AG04449 (cell line): Measurements from ENCODE around the gene ANKS1A.

Source experiments
- CTCF ChIA-PET: fragments of 350-600 bp; formaldehyde crosslinking; extraction: SDS; loops from one replicate; lab custom pipeline; 2021; ENCODE audit warnings: antibody characterized with exemption; lab: Yijun Ruan, JAX
- POLR2A ChIA-PET: fragments of 400-600, 350-600 bp; formaldehyde crosslinking; extraction: SDS; loops from one replicate; lab custom pipeline; 2020; ENCODE audit warnings: antibody characterized with exemption, inconsistent platforms; lab: Yijun Ruan, JAX
- DNase-seq: peaks from one replicate; pipeline ENCODE4 v3.0.0-alpha.2; 2010; ENCODE audit warnings: low read depth, low spot score
- H3K4me3 ChIP-seq: 2 replicates; pipeline ENCODE4 v1.5.1; 2011; ENCODE audit warnings: low read depth, mild to moderate bottlenecking, control low read depth, low read length
- CTCF ChIP-seq: IDR thresholded peaks from one replicate; pipeline ENCODE4 v1.5.1; 2011; ENCODE audit warnings: mild to moderate bottlenecking, moderate library complexity, low read length, control low read depth, inconsistent platforms; ENCODE audit not compliant: insufficient read depth; ENCODE audit errors: missing control alignments

The ANKS1A gene

DNA sequence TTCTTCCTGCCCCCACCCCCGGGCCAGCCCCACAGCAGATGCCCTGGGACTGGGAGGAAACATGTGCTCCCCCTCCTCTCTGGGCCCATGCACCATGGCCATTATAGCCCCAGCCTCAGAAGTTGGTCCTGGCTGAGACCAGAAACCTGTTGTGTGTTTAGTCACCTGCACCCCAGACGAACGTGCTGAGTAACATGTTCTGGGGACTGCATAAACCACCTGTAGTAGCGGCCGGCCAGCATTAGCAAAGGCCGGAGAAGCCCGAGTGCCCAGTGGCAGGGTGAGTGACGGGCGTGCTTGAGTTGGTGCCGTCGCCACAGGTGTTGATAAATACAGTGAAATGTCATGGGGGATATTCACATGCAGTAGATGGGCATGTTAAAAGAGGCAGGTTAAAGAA, 178.2 kb downstream of the ANKS1A start:
- ChIA-PET POLR2A (no interaction called here), CTCF (no interaction called here)
- TF ChIP-seq CTCF, result no peak
- no peak for DNase-seq
- no peak overlapping the region for H3K4me3 ChIP-seq

GRCh38 chr6:35068206-35068605, 179.2 kb downstream of the ANKS1A start:
- no peak for TF ChIP-seq CTCF
- DNase-seq, result no peak
- ChIA-PET POLR2A (no interaction called here), CTCF (no interaction called here)
- H3K4me3 ChIP-seq, result no peak overlapping the region

DNA sequence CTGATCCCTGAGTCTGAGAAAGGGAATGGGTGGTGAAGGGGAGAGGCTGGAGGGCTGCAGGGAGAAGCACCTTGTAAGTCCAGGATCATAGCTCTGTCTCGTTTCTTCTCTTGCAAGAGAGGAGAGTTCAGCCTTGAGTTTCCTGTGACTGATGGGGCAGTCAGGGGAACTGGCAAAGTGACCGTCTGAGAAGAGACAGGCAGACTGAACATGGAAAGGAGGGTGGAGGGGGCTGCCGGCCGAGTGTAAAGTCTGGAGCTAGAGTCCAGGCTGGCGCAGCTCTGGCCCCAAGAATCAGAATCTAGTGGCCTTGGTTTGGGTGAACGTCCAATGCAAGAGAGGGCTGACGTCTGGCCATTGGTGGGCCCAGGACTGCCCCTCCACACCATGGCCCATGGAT, 179.6 kb downstream of the ANKS1A start:
- no peak for TF ChIP-seq CTCF
- no peak overlapping the region for H3K4me3 ChIP-seq
- ChIA-PET CTCF (no interaction called here), POLR2A (no interaction called here)
- no peak for DNase-seq

DNA sequence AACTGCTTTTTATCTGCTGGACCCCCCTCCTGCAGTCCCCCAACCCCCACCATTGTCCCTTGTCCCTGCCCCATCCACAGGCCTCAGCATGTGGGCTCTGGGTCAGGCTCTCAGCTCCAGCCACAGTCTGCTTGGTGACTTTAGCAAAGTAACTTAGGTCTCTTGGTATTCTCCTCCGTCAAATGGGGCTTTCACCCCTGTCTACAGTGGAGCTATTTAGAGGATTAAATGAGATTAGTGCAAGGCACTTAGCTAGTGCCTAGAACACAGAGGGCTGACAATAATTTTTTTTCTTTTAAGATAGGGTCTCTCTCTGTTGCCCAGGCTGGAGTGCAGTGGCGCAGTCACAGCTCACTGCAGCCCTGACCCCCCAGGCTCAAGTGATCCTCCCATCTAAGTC, 180.2 kb downstream of the ANKS1A start:
- no peak for TF ChIP-seq CTCF
- no peak for DNase-seq
- no peak overlapping the region for H3K4me3 ChIP-seq
- CTCF ChIA-PET, result no interaction called here
- POLR2A ChIA-PET, result no interaction called here

GRCh38 chr6:35070111-35070510, 181.1 kb downstream of the ANKS1A start:
- ChIA-PET POLR2A (no interaction called here), CTCF (no interaction called here)
- DNase-seq, result no peak
- no peak for TF ChIP-seq CTCF
- no peak overlapping the region for H3K4me3 ChIP-seq

GRCh38 chr6:35071347-35071994, 182.4 kb downstream of the ANKS1A start:
- ChIA-PET CTCF (no interaction called here), POLR2A (no interaction called here)
- H3K4me3 ChIP-seq, result no peak overlapping the region
- TF ChIP-seq CTCF, result no peak
- no peak for DNase-seq
